HEK293 (cell line): ENCODE measurements around the gene PABPN1L.
"Not testable (repeated sequence)": the region's sequence is repeated elsewhere in the genome, so short reads cannot be mapped to it uniquely, and the experiment has no call there.

Source experiments
- CTCF ChIA-PET: fragments of 350-600 bp; formaldehyde crosslinking; extraction: SDS; loops from one replicate; lab custom pipeline; 2021; ENCODE audit warnings: antibody characterized with exemption; lab: Yijun Ruan, JAX
- POLR2A ChIA-PET: fragments of 300-600 bp; formaldehyde crosslinking; extraction: SDS; loops from one replicate; lab custom pipeline; 2020; ENCODE audit warnings: antibody characterized with exemption, inconsistent platforms; lab: Yijun Ruan, JAX
- H3K27ac ChIP-seq: fragments of 200-500 bp; sonication (Bioruptor generic); 2 replicates; pipeline ENCODE4 v1.5.1; 2014; ENCODE audit warnings: low read depth, low read length, control low read depth, inconsistent platforms; ENCODE audit errors: extremely low read depth
- H3K36me3 ChIP-seq, 2 experiments: fragments of 200-500 bp in 1 of 2; sonication (Bioruptor generic) in 1 of 2; 1 replicate in 1 of 2; 2 replicates in 1 of 2; pipeline ENCODE4 v1.5.1; 2014 to 2017; ENCODE audit warnings: inconsistent platforms in 2 of 2, low read length in 2 of 2; ENCODE audit not compliant: control insufficient read depth in 2 of 2, insufficient read depth in 1 of 2
- H3K4me1 ChIP-seq: fragments of 200-500 bp; sonication (Bioruptor generic); 2 replicates; pipeline ENCODE4 v1.5.1; 2014; ENCODE audit warnings: mild to moderate bottlenecking, low read length, inconsistent platforms; ENCODE audit not compliant: control insufficient read depth, insufficient read depth
- H3K4me3 ChIP-seq: 2 replicates; pipeline ENCODE4 v1.5.1; 2011; ENCODE audit warnings: low read depth, mild to moderate bottlenecking, control low read depth, low read length, moderate library complexity
- H3K9me3 ChIP-seq: fragments of 200-500 bp; sonication (Bioruptor generic); 2 replicates; pipeline ENCODE4 v1.5.1; 2014; ENCODE audit warnings: low read depth, low read length, inconsistent platforms; ENCODE audit not compliant: control insufficient read depth, insufficient read depth
- MYNN ChIP-seq: fragments of 450-650 bp; formaldehyde crosslinking; IDR thresholded peaks from 2 replicates; pipeline ENCODE4 v1.5.1; 2016; ENCODE audit warnings: missing biosample characterization, missing genetic modification characterization, borderline replicate concordance
- WT1 ChIP-seq: fragments of 450-650 bp; formaldehyde crosslinking; IDR thresholded peaks from 2 replicates; pipeline ENCODE4 v1.5.1; 2016; ENCODE audit warnings: missing biosample characterization, missing genetic modification characterization
- ZBTB26 ChIP-seq: fragments of 450-650 bp; formaldehyde crosslinking; optimal IDR thresholded peaks from 2 replicates; pipeline ENCODE3; 2016; ENCODE audit warnings: missing biosample characterization, mild to moderate bottlenecking, missing genetic modification characterization
- ZNF16 ChIP-seq: fragments of 450-650 bp; formaldehyde crosslinking; IDR thresholded peaks from 2 replicates; pipeline ENCODE4 v1.5.1; 2016; ENCODE audit warnings: low read depth, missing biosample characterization, missing genetic modification characterization
- ZNF350 ChIP-seq: fragments of 450-650 bp; formaldehyde crosslinking; IDR thresholded peaks from 2 replicates; pipeline ENCODE4 v1.5.0; 2017; ENCODE audit warnings: missing biosample characterization, mild to moderate bottlenecking, missing genetic modification characterization
- ZNF488 ChIP-seq: fragments of 450-650 bp; formaldehyde crosslinking; IDR thresholded peaks from 2 replicates; pipeline ENCODE4 v1.5.1; 2016; ENCODE audit warnings: missing biosample characterization, missing genetic modification characterization
- ZNF561 ChIP-seq: fragments of 450-650 bp; IDR thresholded peaks from 2 replicates; pipeline ENCODE4 v1.5.1; 2018; ENCODE audit warnings: missing biosample characterization, missing genetic modification characterization, borderline replicate concordance
- ZNF600 ChIP-seq: fragments of 450-650 bp; formaldehyde crosslinking; IDR thresholded peaks from 2 replicates; pipeline ENCODE4 v1.5.1; 2016; ENCODE audit warnings: missing biosample characterization, missing genetic modification characterization
- ZNF623 ChIP-seq: fragments of 450-650 bp; formaldehyde crosslinking; IDR thresholded peaks from 2 replicates; pipeline ENCODE4 v1.5.1; 2016; ENCODE audit warnings: missing biosample characterization, missing genetic modification characterization
- ZNF654 ChIP-seq: fragments of 450-650 bp; formaldehyde crosslinking; IDR thresholded peaks from 2 replicates; pipeline ENCODE4 v1.5.1; 2016; ENCODE audit warnings: low read depth, missing biosample characterization, missing genetic modification characterization
- ZNF664 ChIP-seq: fragments of 450-650 bp; formaldehyde crosslinking; IDR thresholded peaks from 2 replicates; pipeline ENCODE4 v1.5.1; 2016; ENCODE audit warnings: missing biosample characterization, missing genetic modification characterization
- TF ChIP-seq, protein P1 (sequence below): fragments of 450-650 bp; formaldehyde crosslinking; IDR thresholded peaks from 2 replicates; pipeline ENCODE4 v1.5.1; 2017; ENCODE audit warnings: missing biosample characterization, missing genetic modification characterization

Gene PABPN1L

DNA sequence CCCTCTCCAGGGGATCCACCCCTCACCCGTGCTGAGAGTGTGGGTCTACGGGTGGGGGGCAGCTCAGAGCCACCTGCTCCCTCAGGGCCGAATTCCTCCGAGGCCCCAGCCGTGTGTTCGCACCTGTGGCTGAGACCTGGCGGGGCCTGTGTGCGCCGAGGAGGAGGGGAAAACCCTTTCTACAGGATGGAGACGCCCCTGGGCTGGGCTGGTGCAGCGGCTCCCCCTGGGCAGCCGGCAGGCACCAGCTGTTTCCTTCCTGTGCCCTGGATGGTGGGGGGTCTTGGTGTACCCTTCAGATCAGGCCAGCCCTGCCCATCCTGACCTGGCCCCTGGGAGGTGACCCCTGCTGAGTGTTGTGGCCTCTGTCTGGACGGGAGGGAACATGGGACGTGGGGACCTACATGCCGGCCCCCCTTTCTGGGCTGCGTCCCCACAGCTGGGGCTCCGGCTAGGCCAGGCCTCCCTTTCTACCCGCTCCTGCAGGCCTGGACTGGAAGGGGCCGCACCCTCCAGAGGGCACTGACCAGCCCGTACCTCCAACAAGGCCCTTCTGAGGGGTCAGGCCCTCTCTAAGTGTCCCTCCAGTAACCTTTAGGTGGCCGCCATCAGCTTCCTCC is 28.3 kb upstream of the PABPN1L start:
- H3K9me3 ChIP-seq = no peaks in the 10 kb centered on the region
- ChIA-PET CTCF (no interaction called here), POLR2A (no interaction called here)
- H3K36me3 ChIP-seq = no peaks in the 10 kb centered on the region
- H3K4me3 ChIP-seq = no peak overlapping the region
- no peak for TF ChIP-seq ZNF654
- TF ChIP-seq ZNF488 = no peak
- no peaks in the 10 kb centered on the region for H3K4me1 ChIP-seq
- H3K27ac ChIP-seq = no peak overlapping the region

- H3K4me3 ChIP-seq, H3K27ac ChIP-seq, H3K36me3 ChIP-seq, CTCF ChIA-PET, H3K4me1 ChIP-seq, POLR2A ChIA-PET, H3K9me3 ChIP-seq: not testable (repeated sequence)
- TF ChIP-seq ZBTB26 (tag by site-specific recombination) = peak; percentile 12
- TF ChIP-seq, protein P1, sequence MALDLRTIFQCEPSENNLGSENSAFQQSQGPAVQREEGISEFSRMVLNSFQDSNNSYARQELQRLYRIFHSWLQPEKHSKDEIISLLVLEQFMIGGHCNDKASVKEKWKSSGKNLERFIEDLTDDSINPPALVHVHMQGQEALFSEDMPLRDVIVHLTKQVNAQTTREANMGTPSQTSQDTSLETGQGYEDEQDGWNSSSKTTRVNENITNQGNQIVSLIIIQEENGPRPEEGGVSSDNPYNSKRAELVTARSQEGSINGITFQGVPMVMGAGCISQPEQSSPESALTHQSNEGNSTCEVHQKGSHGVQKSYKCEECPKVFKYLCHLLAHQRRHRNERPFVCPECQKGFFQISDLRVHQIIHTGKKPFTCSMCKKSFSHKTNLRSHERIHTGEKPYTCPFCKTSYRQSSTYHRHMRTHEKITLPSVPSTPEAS = peak; percentile 78
These were observed 27.8 kb upstream of the PABPN1L start for GRCh38 chr16:88894266-88894665.

GRCh38 chr16:88893127-88893968 is 26.9 kb upstream of the PABPN1L start:
- no peak for TF ChIP-seq ZNF16 (tag by site-specific recombination)
- no peak for TF ChIP-seq ZNF561 (tag by site-specific recombination)
- TF ChIP-seq WT1 (tag by site-specific recombination) = peak; percentile 66
- Histone ChIP-seq H3K4me1 (no peaks in the 10 kb centered on the region), H3K27ac (no peak overlapping the region), H3K36me3 (no peaks in the 10 kb centered on the region), H3K9me3 (no peaks in the 10 kb centered on the region), H3K4me3 (no peak overlapping the region)
- ChIA-PET POLR2A (no interaction called here), CTCF (no interaction called here)

GRCh38 chr16:88892065-88892464 is 25.6 kb upstream of the PABPN1L start:
- Histone ChIP-seq H3K9me3 (no peaks in the 10 kb centered on the region), H3K4me3 (no peak overlapping the region), H3K27ac (no peak overlapping the region), H3K4me1 (no peaks in the 10 kb centered on the region), H3K36me3 (no peaks in the 10 kb centered on the region)
- CTCF ChIA-PET = no interaction called here
- no peak for TF ChIP-seq MYNN (tag by site-specific recombination)
- POLR2A ChIA-PET = no interaction called here

DNA sequence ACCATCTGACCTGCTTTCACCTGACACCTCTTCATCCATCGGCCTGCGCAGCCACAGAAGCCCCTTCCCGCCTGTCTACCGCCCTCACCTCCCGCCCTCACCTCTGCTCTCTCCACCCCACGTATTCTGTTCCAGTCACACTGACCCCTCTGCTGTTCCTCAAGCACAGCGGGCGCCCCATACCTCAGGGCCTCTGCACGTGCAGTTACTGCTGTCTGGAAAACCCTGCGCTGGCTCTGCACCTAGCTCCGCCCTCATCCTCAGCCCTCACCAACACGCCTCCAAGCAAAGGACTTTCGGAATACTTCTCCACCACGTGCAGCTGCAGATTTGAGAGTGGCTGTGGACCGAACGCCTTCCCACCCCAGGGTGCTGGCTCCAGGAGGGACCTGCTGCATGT is 24.6 kb upstream of the PABPN1L start:
- POLR2A ChIA-PET = no interaction called here
- no peak overlapping the region for H3K4me3 ChIP-seq
- H3K27ac ChIP-seq = no peak overlapping the region
- H3K4me1 ChIP-seq = no peaks in the 10 kb centered on the region
- CTCF ChIA-PET = no interaction called here
- no peaks in the 10 kb centered on the region for H3K36me3 ChIP-seq
- TF ChIP-seq ZNF350 (tag by site-specific recombination) = no peak
- TF ChIP-seq ZNF600 = 0 out of 2 replicates have a peak, but pooled peaks have one; percentile 11
- TF ChIP-seq ZNF623 = peak; percentile 70
- no peak for TF ChIP-seq ZNF664 (tag by site-specific recombination)
- no peaks in the 10 kb centered on the region for H3K9me3 ChIP-seq
